HG03045 (cell line): ENCODE data around the gene CCDC102A.
"Not testable (repeated sequence)": the region's sequence is repeated elsewhere in the genome, so short reads cannot be mapped to it uniquely, and the experiment has no call there.

Experiments used
- ATAC-seq: cut with Tn5 transposase; IDR thresholded peaks from one replicate; pipeline ENCODE4 v1.9.1; 2021; ENCODE audit warnings: mild to moderate bottlenecking, moderate library complexity; ENCODE audit not compliant: unreplicated experiment

Gene CCDC102A

GRCh38 chr16:57536306-57537193 lies at the start of gene CCDC102A:
Gene CCDC102A, minus strand, starts transcription at chr16:57536571. Its CDS starts 7,394 bp downstream, at chr16:57529177.
- peak; percentile 23 for ATAC-seq

GRCh38 chr16:57585051-57585687 lies 48.8 kb upstream of the CCDC102A start:
- ATAC-seq: no peak

GRCh38 chr16:57579361-57579665 lies 42.9 kb upstream of the CCDC102A start:
- ATAC-seq: no peak

GRCh38 chr16:57578521-57579360 lies 42.4 kb upstream of the CCDC102A start:
- no peak for ATAC-seq

GRCh38 chr16:57577691-57578224 lies 41.4 kb upstream of the CCDC102A start:
- no peak for ATAC-seq

- ATAC-seq: no peak
Measured at GRCh38 chr16:57577214-57577613, 40.8 kb upstream of the CCDC102A start.

- ATAC-seq: no peak
Measured at GRCh38 chr16:57576429-57576870, 40.1 kb upstream of the CCDC102A start.

- no peak for ATAC-seq
Measured at GRCh38 chr16:57575468-57576277, 39.3 kb upstream of the CCDC102A start.

- no peak for ATAC-seq
Measured at GRCh38 chr16:57574646-57575467, 38.5 kb upstream of the CCDC102A start.

- ATAC-seq: no peak
Measured at GRCh38 chr16:57574086-57574485, 37.7 kb upstream of the CCDC102A start.

GRCh38 chr16:57572978-57573728 lies 36.8 kb upstream of the CCDC102A start:
- no peak for ATAC-seq

GRCh38 chr16:57571098-57571497 lies 34.7 kb upstream of the CCDC102A start:
- ATAC-seq: no peak

GRCh38 chr16:57570301-57571070 lies 34.1 kb upstream of the CCDC102A start:
- ATAC-seq: no peak

GRCh38 chr16:57569306-57569946 lies 33.1 kb upstream of the CCDC102A start:
- ATAC-seq: no peak

GRCh38 chr16:57568772-57569171 lies 32.4 kb upstream of the CCDC102A start:
- ATAC-seq: not testable (repeated sequence)

- no peak for ATAC-seq
Measured at GRCh38 chr16:57568173-57568678, 31.9 kb upstream of the CCDC102A start.

- ATAC-seq: no peak
Measured at GRCh38 chr16:57567691-57568090, 31.3 kb upstream of the CCDC102A start.
